GM12878 (cell line): ENCODE results near the gene STYXL1. TPM values are rescaled to one million over a fixed set of nuclear protein-coding genes. Genes with fewer than 3 reads are reported as not detected.

Experiments
- ATAC-seq: fragments of 200-7000 bp; cut with Tn5 transposase; 3 replicates; pipeline ENCODE4 v1.9.1; 2020; ENCODE audit warnings: mild to moderate bottlenecking, moderate library complexity
- BruUV-seq: library from RNA; stranded (reverse); fragments of 400-500 nt; replicated peaks from 2 replicates; lab custom pipeline; 2021; lab: Mats Ljungman, UMichigan
- CTCF ChIA-PET: fragments of 300-600 bp; sonication (Branson Sonifier 250); formaldehyde crosslinking; extraction: SDS; loops from one replicate; lab custom pipeline; 2021; ENCODE audit warnings: inconsistent platforms; lab: Yijun Ruan, JAX
- POLR2A ChIA-PET: fragments of 350-600 bp; formaldehyde crosslinking; extraction: SDS; loops from one replicate; lab custom pipeline; 2021; ENCODE audit warnings: inconsistent platforms; lab: Charles Lee
- RAD21 ChIA-PET: fragments of 300-600 bp; sonication (Branson Sonifier 250); formaldehyde crosslinking; loops from one replicate; lab custom pipeline; 2023; ENCODE audit warnings: antibody characterized with exemption; ENCODE audit not compliant: unreplicated experiment; lab: Charles Lee
- SMC1A ChIA-PET: fragments of 300-600 bp; sonication (Branson Sonifier 250); formaldehyde crosslinking; loops from one replicate; lab custom pipeline; 2023; ENCODE audit not compliant: unreplicated experiment, uncharacterized antibody; lab: Charles Lee
- DNase-seq: peaks from one replicate; pipeline ENCODE4 v3.0.0-alpha.2; 2011; ENCODE audit warnings: low read depth, low spot score
- FAIRE-seq: peaks from 3 replicates; lab custom pipeline; 2011; peaks lifted over from hg19 to GRCh38; lab: Jason Lieb, UNC
- H2AFZ ChIP-seq: 2 replicates; pipeline ENCODE4 v1.6.0; 2011; ENCODE audit warnings: low read depth, low read length, control low read depth; ENCODE audit not compliant: control insufficient read depth
- H3K27ac ChIP-seq: 2 replicates; pipeline ENCODE4 v1.5.1; 2011; ENCODE audit warnings: control low read depth; ENCODE audit not compliant: control insufficient read depth, insufficient read depth
- H3K27me3 ChIP-seq, 2 experiments: replicated peaks in 1 of 2; 2 replicates each; pipeline versions ENCODE4 v1.6.0 to v1.6.1; 2011; ENCODE audit warnings: low read length in 1 of 2; ENCODE audit not compliant: control insufficient read depth in 2 of 2, insufficient read depth in 2 of 2
- H3K36me3 ChIP-seq, 2 experiments: 2 replicates each; pipeline ENCODE4 v1.5.1; 2011; ENCODE audit warnings: low read length in 1 of 2; ENCODE audit not compliant: control insufficient read depth in 2 of 2, insufficient read depth in 2 of 2
- H3K4me1 ChIP-seq: 2 replicates; pipeline ENCODE4 v1.6.1; 2011; ENCODE audit warnings: mild to moderate bottlenecking, low read length, moderate library complexity, mixed read lengths; ENCODE audit not compliant: control insufficient read depth, insufficient read depth
- H3K4me2 ChIP-seq: 2 replicates; pipeline ENCODE4 v1.6.0; 2011; ENCODE audit warnings: control low read depth; ENCODE audit not compliant: control insufficient read depth, insufficient read depth
- H3K4me3 ChIP-seq: fragments of 200-600 bp; sonication (generic); 2 replicates; pipeline ENCODE4 v1.5.1; 2016
- H3K79me2 ChIP-seq: 2 replicates; pipeline ENCODE4 v1.6.0; 2011; ENCODE audit warnings: low read length; ENCODE audit not compliant: control insufficient read depth, insufficient read depth
- H3K9ac ChIP-seq: 2 replicates; pipeline ENCODE4 v1.8.0; 2011; ENCODE audit warnings: low read length, control low read depth, mixed read lengths; ENCODE audit not compliant: control insufficient read depth, insufficient read depth
- H3K9me3 ChIP-seq: replicated peaks from 3 replicates; pipeline ENCODE4 v1.5.1; 2011; ENCODE audit warnings: mild to moderate bottlenecking, low read length; ENCODE audit not compliant: control insufficient read depth, insufficient read depth
- H4K20me1 ChIP-seq: 2 replicates; pipeline ENCODE4 v1.6.0; 2011; ENCODE audit not compliant: control insufficient read depth, insufficient read depth
- CHD4 ChIP-seq: fragments of 200-600 bp; sonication (generic); IDR thresholded peaks from 2 replicates; pipeline ENCODE4 v1.6.1; 2016; ENCODE audit warnings: mild to moderate bottlenecking
- PBX3 ChIP-seq: IDR thresholded peaks from 2 replicates; pipeline ENCODE4 v1.6.1; 2011; ENCODE audit warnings: mild to moderate bottlenecking, low read depth, low read length, moderate library complexity; ENCODE audit not compliant: insufficient replicate concordance
- PML ChIP-seq: IDR thresholded peaks from 2 replicates; pipeline ENCODE4 v1.6.1; 2012; ENCODE audit warnings: low read length, inconsistent platforms
- RAD21 ChIP-seq: IDR thresholded peaks from 2 replicates; pipeline ENCODE4 v1.6.1; 2011; ENCODE audit warnings: mild to moderate bottlenecking, low read depth, low read length, moderate library complexity; ENCODE audit not compliant: insufficient read depth
- SMC3 ChIP-seq: IDR thresholded peaks from 2 replicates; pipeline ENCODE4 v1.6.1; 2011; ENCODE audit warnings: low read length, improper control_type of control experiment, borderline replicate concordance
- TARDBP ChIP-seq: IDR thresholded peaks from 2 replicates; pipeline ENCODE4 v1.6.1; 2016; ENCODE audit warnings: borderline replicate concordance
- ZBTB33 ChIP-seq: fragments of 450-650 bp; IDR thresholded peaks from 2 replicates; pipeline ENCODE4 v1.6.1; 2017; ENCODE audit warnings: mild to moderate bottlenecking
- ZNF274 ChIP-seq: IDR thresholded peaks from one replicate; pipeline ENCODE4 v1.8.0; 2011; ENCODE audit not compliant: insufficient read length, insufficient read depth
- WGBS: methylation state at CpG from one replicate; pipeline ENCODE4 v1.1.6; 2016; ENCODE audit warnings: low lambda C conversion rate; ENCODE audit not compliant: insufficient replicate concordance, insufficient coverage; ENCODE audit errors: missing lambda C conversion rate; 5-methylcytosine and 5-hydroxymethylcytosine counted together
- in situ Hi-C: fragments of 300-500 bp; cut with MboI; formaldehyde crosslinking; loops from 9 replicates; pipeline ENCODE4 v1.14.3; 2018; ENCODE audit warnings: mixed read lengths
- intact Hi-C: fragments of 100-400 bp; cut with micrococcal nuclease; formaldehyde crosslinking; loops from one replicate; pipeline ENCODE4 v1.14.2; 2022; ENCODE audit not compliant: unreplicated experiment
- polyA plus RNA-seq, 11 experiments: library from polyadenylated mRNA; depleted of rRNA in 4 of 11; unstranded in 6 of 11; stranded (reverse) in 5 of 11; fragments of >200 nt; fragmentation: Nextera tagmentation in 4 of 11; fragmentation: Illumina TruSeq in 1 of 11; extraction: Ambion mirVana in 4 of 11; extraction: Trizol in 1 of 11; gene quantifications; 1 replicate in 1 of 11; 2 replicates in 10 of 11; pipeline versions ENCODE4 v1.2.1 to v1.2.3, GENCODE V29; 2011 to 2016; ENCODE audit warnings: inconsistent platforms in 2 of 11, missing spikeins in 2 of 11, low read depth in 1 of 11
- total RNA-seq, 4 experiments: library from RNA; depleted of rRNA in 3 of 4; stranded (reverse); fragments of >200 nt in 3 of 4; fragmentation: Illumina TruSeq in 1 of 4; extraction: Trizol in 1 of 4; gene quantifications; 2 replicates each; pipeline versions ENCODE4 v1.2.1 to v1.2.3, GENCODE V29; 2013 to 2021

Gene STYXL1
- total and polyA plus RNA-seq, 10 of the 15 experiments (the other 5 are each of a cell fraction or from before 2014, with no cell fraction given) = 18.4 to 65.9 (median 40.7) TPM

DNA sequence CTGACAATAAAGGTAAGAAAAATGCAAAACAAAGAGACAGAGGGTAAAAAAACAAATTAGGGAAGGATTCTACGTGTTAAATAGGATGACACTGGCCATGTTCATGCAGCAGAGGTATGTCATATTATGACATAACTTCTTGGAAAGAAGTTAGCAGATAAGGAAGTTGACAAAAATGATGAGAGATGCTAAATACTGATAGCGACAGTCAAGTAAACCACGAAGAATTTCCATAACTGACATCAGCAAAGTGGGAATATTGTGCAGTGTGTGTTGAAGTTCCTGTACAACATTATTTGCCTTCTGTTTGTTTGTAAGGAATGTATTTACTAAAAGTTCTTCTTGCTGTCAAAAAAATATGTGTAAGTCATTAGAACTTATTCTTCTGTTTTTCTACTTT, 29.6 kb upstream of the STYXL1 start:
- Histone ChIP-seq H3K9ac (no peak overlapping the region), H3K4me3 (no peak overlapping the region), H3K9me3 (no peaks in the 10 kb centered on the region; the same call in 2 of the 3 replicates), H3K4me2 (no peak overlapping the region), H3K27ac (no peak overlapping the region), H4K20me1 (no peaks in the 10 kb centered on the region), H3K4me1 (no peaks in the 10 kb centered on the region), H3K36me3 (no peaks in the 10 kb centered on the region)
- RAD21 ChIA-PET = no interaction called here
- in situ Hi-C loops (no loop called here), intact Hi-C loops (no loop called here)
- BruUV-seq = no TSS peak
- POLR2A ChIA-PET = no interaction called here
- no peak for DNase-seq
- SMC1A ChIA-PET = no interaction called here
- TF ChIP-seq RAD21 (no peak), TARDBP (no peak), ZNF274 (no peak), CHD4 (no peak), ZBTB33 (no peak), PBX3 (no peak), PML (no peak), SMC3 (no peak)
- TF ChIP-seq, all 136 proteins: peak for 0
- ATAC-seq (no peak), FAIRE-seq (no peak)
- H3K79me2 ChIP-seq = no peaks in the 10 kb centered on the region
- H2AFZ ChIP-seq = no peak overlapping the region
- CTCF ChIA-PET = no interaction called here
- H3K27me3 ChIP-seq = no peaks in the 10 kb centered on the region
- 0% methylated on average over 3 of the region's 3 CpGs for WGBS
